Raji (cell line): ENCODE measurements around the gene FOXF1.

Experiments used
- POLR2A ChIP-seq: IDR thresholded peaks from 2 replicates; pipeline ENCODE4 v1.6.1; 2011; ENCODE audit warnings: low read depth, low read length, control low read depth; ENCODE audit not compliant: insufficient read depth

The FOXF1 gene

GRCh38 chr16:86485746-86486145 lies 24.6 kb upstream of the FOXF1 start:
- TF ChIP-seq POLR2A = no peak

GRCh38 chr16:86490859-86491639 lies 19.3 kb upstream of the FOXF1 start:
- no peak for TF ChIP-seq POLR2A

GRCh38 chr16:86491640-86492023 lies 18.7 kb upstream of the FOXF1 start:
- TF ChIP-seq POLR2A = no peak

GRCh38 chr16:86492267-86492960 lies 17.9 kb upstream of the FOXF1 start:
- no peak for TF ChIP-seq POLR2A

GRCh38 chr16:86492961-86493629 lies 17.2 kb upstream of the FOXF1 start:
- TF ChIP-seq POLR2A = no peak

GRCh38 chr16:86494039-86494564 lies 16.2 kb upstream of the FOXF1 start:
- TF ChIP-seq POLR2A = no peak

- no peak for TF ChIP-seq POLR2A
Measured at GRCh38 chr16:86494565-86495356, 15.6 kb upstream of the FOXF1 start.

GRCh38 chr16:86495357-86495701 lies 15.0 kb upstream of the FOXF1 start:
- TF ChIP-seq POLR2A = no peak

- no peak for TF ChIP-seq POLR2A
Measured at GRCh38 chr16:86495756-86496261, 14.5 kb upstream of the FOXF1 start.

GRCh38 chr16:86496262-86496928 lies 13.9 kb upstream of the FOXF1 start:
- TF ChIP-seq POLR2A = no peak

- no peak for TF ChIP-seq POLR2A
Measured at GRCh38 chr16:86496929-86497461, 13.3 kb upstream of the FOXF1 start.

GRCh38 chr16:86497551-86498021 lies 12.7 kb upstream of the FOXF1 start:
- no peak for TF ChIP-seq POLR2A

- no peak for TF ChIP-seq POLR2A
Measured at GRCh38 chr16:86498155-86498670, 12.1 kb upstream of the FOXF1 start.
